HG03175 (cell line): ENCODE data around the gene PCNX1.
"Not testable (repeated sequence)": the region's sequence is repeated elsewhere in the genome, so short reads cannot be mapped to it uniquely, and the experiment has no call there.

Experiments
- ATAC-seq: cut with Tn5 transposase; IDR thresholded peaks from one replicate; pipeline ENCODE4 v1.9.1; 2021; ENCODE audit warnings: mild to moderate bottlenecking, moderate library complexity; ENCODE audit not compliant: unreplicated experiment

PCNX1 gene

GRCh38 chr14:71141701-71142374 lies 234.6 kb downstream of the PCNX1 start:
- no peak for ATAC-seq

GRCh38 chr14:71142375-71143038 lies 235.2 kb downstream of the PCNX1 start:
- no peak for ATAC-seq

GRCh38 chr14:71143381-71144290 lies 236.4 kb downstream of the PCNX1 start:
- ATAC-seq = no peak

DNA sequence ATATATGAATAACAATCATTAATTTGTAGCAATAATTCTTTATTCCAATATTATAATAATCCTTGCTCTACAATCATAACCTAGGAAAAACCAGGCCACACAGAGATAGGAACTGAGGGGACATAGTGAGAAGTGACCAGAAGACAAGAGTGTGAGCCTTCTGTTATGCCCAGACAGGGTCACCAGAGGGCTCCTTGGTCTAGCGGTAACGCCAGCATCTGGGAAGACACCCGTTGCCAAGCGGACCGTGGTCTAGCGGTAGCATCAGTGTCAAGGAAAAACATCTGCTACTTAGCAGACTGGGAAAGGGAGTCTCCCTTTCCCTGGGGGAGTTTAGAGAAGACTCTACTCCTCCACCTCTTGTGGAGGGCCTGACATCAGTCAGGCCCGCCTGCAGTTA lies 240.1 kb downstream of the PCNX1 start:
- not testable (repeated sequence) for ATAC-seq

DNA sequence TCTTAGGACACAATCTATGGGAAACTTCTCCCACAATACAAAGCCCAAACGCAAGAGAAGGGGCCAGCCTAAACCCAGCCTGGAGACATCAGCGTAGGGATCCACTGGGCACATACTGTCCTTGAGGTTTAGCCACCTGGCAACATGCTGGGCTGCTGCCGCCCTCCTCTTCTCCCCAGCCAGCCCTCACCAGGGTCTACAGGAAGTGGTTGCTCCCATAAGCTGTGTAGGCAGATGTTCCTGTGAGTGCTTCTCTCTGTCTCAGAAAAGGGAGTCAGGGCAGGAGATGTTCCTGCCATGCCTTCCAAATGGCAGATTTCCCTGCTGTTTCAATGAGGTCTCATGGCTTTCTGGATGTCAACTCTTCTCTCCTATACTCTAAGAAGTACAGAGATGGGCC lies 241.4 kb downstream of the PCNX1 start:
- ATAC-seq = no peak

DNA sequence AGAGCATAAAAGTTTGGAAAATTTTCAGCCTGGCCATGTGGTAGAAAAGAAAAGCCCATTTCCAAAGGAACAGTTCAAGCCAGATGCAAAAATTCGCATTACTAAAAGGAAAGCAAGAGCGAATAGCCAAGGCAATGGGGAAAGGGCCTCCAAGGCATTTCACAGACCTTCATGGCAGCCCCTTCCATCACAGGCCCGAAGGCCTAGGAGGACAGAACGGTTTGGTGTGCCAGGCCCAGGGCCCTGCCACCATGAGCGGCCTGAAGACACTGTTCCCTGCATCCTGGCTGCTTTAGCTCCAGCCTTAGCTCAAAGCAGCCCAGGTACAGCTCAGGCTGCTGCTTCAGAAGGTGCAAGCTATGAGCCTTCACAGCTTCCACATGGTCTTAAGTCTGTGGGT lies 243.5 kb downstream of the PCNX1 start:
- ATAC-seq = no peak

- no peak for ATAC-seq
Measured at GRCh38 chr14:71155743-71156142, 248.5 kb downstream of the PCNX1 start.

- no peak for ATAC-seq
Measured at GRCh38 chr14:71163050-71163841, 256.0 kb downstream of the PCNX1 start.

GRCh38 chr14:71163842-71164629 lies 256.8 kb downstream of the PCNX1 start:
- no peak for ATAC-seq
